H9 (cell line): ENCODE results near the gene AGBL4. TPM values are rescaled to one million over a fixed set of nuclear protein-coding genes. Genes with fewer than 3 reads are reported as not detected.

Experiments
- DNase-seq: peaks from one replicate; pipeline ENCODE4 v3.0.0-alpha.2; 2017
- H2AFZ ChIP-seq: one replicate; pipeline ENCODE4 v1.6.1; 2013; ENCODE audit warnings: mild to moderate bottlenecking, low read length, control low read depth, moderate library complexity
- H2AK5ac ChIP-seq: 2 replicates; pipeline ENCODE4 v1.6.1; 2013; ENCODE audit warnings: low read length, control low read depth, mixed read lengths; ENCODE audit not compliant: insufficient read length
- H2BK120ac ChIP-seq: one replicate; pipeline ENCODE4 v1.6.1; 2013; ENCODE audit warnings: low read depth, mild to moderate bottlenecking, low read length, control low read depth, inconsistent platforms; ENCODE audit not compliant: poor library complexity, severe bottlenecking
- H2BK12ac ChIP-seq: 2 replicates; pipeline ENCODE4 v1.6.1; 2013; ENCODE audit warnings: low read length, control low read depth, mixed read lengths, low read depth; ENCODE audit not compliant: insufficient read length
- H2BK15ac ChIP-seq: 2 replicates; pipeline ENCODE4 v1.6.1; 2013; ENCODE audit warnings: low read depth, low read length, control low read depth
- H2BK20ac ChIP-seq: one replicate; pipeline ENCODE4 v1.6.1; 2013; ENCODE audit warnings: low read depth, mild to moderate bottlenecking, low read length, control low read depth, inconsistent platforms; ENCODE audit not compliant: poor library complexity, severe bottlenecking
- H2BK5ac ChIP-seq: 2 replicates; pipeline ENCODE4 v1.6.1; 2013; ENCODE audit warnings: low read length, control low read depth, mixed read lengths; ENCODE audit not compliant: insufficient read length
- H3K14ac ChIP-seq: 2 replicates; pipeline ENCODE4 v1.6.1; 2013; ENCODE audit warnings: low read length, control low read depth; ENCODE audit not compliant: insufficient read depth
- H3K18ac ChIP-seq: 2 replicates; pipeline ENCODE4 v1.6.1; 2013; ENCODE audit warnings: low read depth, mild to moderate bottlenecking, mixed read lengths, low read length, control low read depth; ENCODE audit not compliant: insufficient read length
- H3K23ac ChIP-seq: 2 replicates; pipeline ENCODE4 v1.6.1; 2013; ENCODE audit warnings: low read length, control low read depth, mixed read lengths, low read depth; ENCODE audit not compliant: insufficient read length
- H3K23me2 ChIP-seq: 2 replicates; pipeline ENCODE4 v1.6.1; 2013; ENCODE audit warnings: low read depth, mild to moderate bottlenecking, mixed read lengths, low read length, control low read depth; ENCODE audit not compliant: insufficient read length, poor library complexity, severe bottlenecking
- H3K27ac ChIP-seq: 2 replicates; pipeline ENCODE4 v1.5.1; 2013; ENCODE audit warnings: low read length, control low read depth, mixed read lengths, low read depth; ENCODE audit not compliant: insufficient read length
- H3K27me3 ChIP-seq: 2 replicates; pipeline ENCODE4 v1.6.1; 2013; ENCODE audit warnings: low read length, control low read depth, inconsistent platforms; ENCODE audit not compliant: insufficient read depth
- H3K4ac ChIP-seq: 2 replicates; pipeline ENCODE4 v1.6.1; 2013; ENCODE audit warnings: low read depth, mild to moderate bottlenecking, control low read depth, inconsistent platforms, low read length, moderate library complexity
- H3K4me1 ChIP-seq: 2 replicates; pipeline ENCODE4 v1.6.1; 2013; ENCODE audit warnings: low read length, control low read depth, inconsistent platforms; ENCODE audit not compliant: insufficient read depth
- H3K4me2 ChIP-seq: 2 replicates; pipeline ENCODE4 v1.6.1; 2013; ENCODE audit warnings: low read length, control low read depth, mixed read lengths; ENCODE audit not compliant: insufficient read length, insufficient read depth
- H3K56ac ChIP-seq: 2 replicates; pipeline ENCODE4 v1.6.1; 2013; ENCODE audit warnings: low read depth, mild to moderate bottlenecking, mixed read lengths, low read length, control low read depth; ENCODE audit not compliant: insufficient read length
- H3K79me1 ChIP-seq: 2 replicates; pipeline ENCODE4 v1.6.1; 2013; ENCODE audit warnings: low read depth, mild to moderate bottlenecking, moderate library complexity, low read length, control low read depth, inconsistent platforms; ENCODE audit not compliant: insufficient read depth, poor library complexity, severe bottlenecking
- H3K79me2 ChIP-seq: 2 replicates; pipeline ENCODE4 v1.6.1; 2013; ENCODE audit warnings: low read length, control low read depth, inconsistent platforms; ENCODE audit not compliant: insufficient read depth
- H3K9ac ChIP-seq: 2 replicates; pipeline ENCODE4 v1.6.1; 2013; ENCODE audit warnings: low read length, control low read depth, mixed read lengths; ENCODE audit not compliant: insufficient read length; ENCODE audit errors: extremely low read depth
- H3K9me3 ChIP-seq: one replicate; pipeline ENCODE4 v1.6.1; 2013; ENCODE audit warnings: low read depth, low read length, inconsistent platforms; ENCODE audit not compliant: control insufficient read depth
- H3T11ph ChIP-seq: one replicate; pipeline ENCODE4 v1.6.1; 2013; ENCODE audit warnings: mild to moderate bottlenecking, low read length, control low read depth, inconsistent platforms
- H4K20me1 ChIP-seq: one replicate; pipeline ENCODE4 v1.6.1; 2013; ENCODE audit not compliant: control insufficient read depth, insufficient read length, insufficient read depth
- H4K5ac ChIP-seq: 2 replicates; pipeline ENCODE4 v1.6.1; 2013; ENCODE audit warnings: low read depth, mild to moderate bottlenecking, mixed read lengths, low read length, control low read depth; ENCODE audit not compliant: insufficient read length
- H4K8ac ChIP-seq: replicated peaks from 2 replicates; pipeline ENCODE4 v1.6.1; 2013; ENCODE audit warnings: low read length, control low read depth, mixed read lengths, low read depth; ENCODE audit not compliant: insufficient read length
- H4K91ac ChIP-seq: 2 replicates; pipeline ENCODE4 v1.6.1; 2013; ENCODE audit warnings: low read depth, mild to moderate bottlenecking, moderate library complexity, mixed read lengths, low read length, control low read depth; ENCODE audit not compliant: insufficient read length
- H3K27ac Mint-ChIP-seq, 3 experiments: 2 replicates in 2 of 3; 3 replicates in 1 of 3; pipeline ENCODE4 v1.8.0; 2020 to 2021; ENCODE audit warnings: mixed read lengths in 3 of 3, mild to moderate bottlenecking in 1 of 3, moderate library complexity in 1 of 3
- H3K27me3 Mint-ChIP-seq: 2 replicates; pipeline ENCODE4 v1.8.0; 2021; ENCODE audit warnings: low read depth, mild to moderate bottlenecking, moderate library complexity, mixed read lengths
- H3K36me3 Mint-ChIP-seq, 3 experiments: 2 replicates in 2 of 3; 3 replicates in 1 of 3; pipeline ENCODE4 v1.8.0; 2020 to 2021; ENCODE audit warnings: low read depth in 3 of 3, mixed read lengths in 3 of 3; ENCODE audit not compliant: insufficient read depth in 1 of 3
- H3K4me1 Mint-ChIP-seq, 2 experiments: 2 replicates each; pipeline ENCODE4 v1.8.0; 2020; ENCODE audit warnings: mixed read lengths in 2 of 2
- H3K4me3 Mint-ChIP-seq, 2 experiments: 2 replicates in 1 of 2; 3 replicates in 1 of 2; pipeline ENCODE4 v1.8.0; 2020 to 2021; ENCODE audit warnings: mild to moderate bottlenecking in 2 of 2, mixed read lengths in 2 of 2, moderate library complexity in 1 of 2
- H3K9me3 Mint-ChIP-seq, 2 experiments: 2 replicates in 1 of 2; 3 replicates in 1 of 2; pipeline ENCODE4 v1.8.0; 2020; ENCODE audit warnings: mild to moderate bottlenecking in 2 of 2, mixed read lengths in 2 of 2, moderate library complexity in 1 of 2
- WGBS: extraction: QIAGEN DNeasy Blood & Tissue Kit; methylation state at CpG from one replicate; pipeline ENCODE4 v1.1.7; 2013; ENCODE audit warnings: missing lambda C conversion rate, low lambda C conversion rate, mixed read lengths; ENCODE audit not compliant: insufficient read length; ENCODE audit errors: extremely low coverage; 5-methylcytosine and 5-hydroxymethylcytosine counted together
- total RNA-seq: library from RNA; stranded (reverse); gene quantifications from 2 replicates; pipeline ENCODE4 v1.2.1, GENCODE V29; 2021
- TF ChIP-seq, protein P1 (sequence below): fragments of 200-600 bp; sonication (generic); conservative IDR thresholded peaks from 3 replicates; pipeline ENCODE4 v1.8.0; 2021; ENCODE audit warnings: antibody characterized with exemption, mild to moderate bottlenecking

AGBL4 gene
- total RNA-seq, 1 experiment from 2014 or later: not detected

DNA sequence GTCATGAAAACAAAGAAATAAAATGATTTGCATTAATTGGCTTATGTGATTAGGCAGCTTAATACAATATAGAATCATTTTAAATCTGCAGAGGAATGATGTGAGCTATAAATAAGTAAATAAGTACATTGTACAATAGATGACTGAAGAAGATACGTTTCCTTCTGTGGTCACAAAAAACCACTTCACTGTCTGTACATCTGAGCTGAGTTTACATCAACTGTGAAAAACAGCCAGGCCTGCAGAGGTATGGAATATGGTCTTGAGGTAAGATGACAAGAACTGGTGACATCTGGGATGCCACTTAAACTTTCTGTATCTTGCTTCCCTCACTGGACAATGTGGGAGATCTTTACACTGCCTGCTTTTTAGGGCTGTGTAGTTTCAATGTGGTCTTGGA lies 1117.0 kb downstream of the AGBL4 start:
- WGBS: no CpG with 5 or more reads among the region's 1 CpG
- no peak overlapping the region for H3K27ac ChIP-seq
- no peaks in the 10 kb centered on the region for H3K79me1 ChIP-seq
- Mint-ChIP-seq H3K4me1 (no peaks in the 10 kb centered on the region), H3K27ac (no peak overlapping the region), H3K4me3 (no peak overlapping the region), H3K36me3 (no peaks in the 10 kb centered on the region), H3K27me3 (no peaks in the 10 kb centered on the region), H3K9me3 (peaks cover 0 to 29% of the 10 kb centered on the region in 2 experiments; a peak in 2 of 5 replicates)
- no peak overlapping the region for H4K5ac ChIP-seq
- TF ChIP-seq, protein P1, sequence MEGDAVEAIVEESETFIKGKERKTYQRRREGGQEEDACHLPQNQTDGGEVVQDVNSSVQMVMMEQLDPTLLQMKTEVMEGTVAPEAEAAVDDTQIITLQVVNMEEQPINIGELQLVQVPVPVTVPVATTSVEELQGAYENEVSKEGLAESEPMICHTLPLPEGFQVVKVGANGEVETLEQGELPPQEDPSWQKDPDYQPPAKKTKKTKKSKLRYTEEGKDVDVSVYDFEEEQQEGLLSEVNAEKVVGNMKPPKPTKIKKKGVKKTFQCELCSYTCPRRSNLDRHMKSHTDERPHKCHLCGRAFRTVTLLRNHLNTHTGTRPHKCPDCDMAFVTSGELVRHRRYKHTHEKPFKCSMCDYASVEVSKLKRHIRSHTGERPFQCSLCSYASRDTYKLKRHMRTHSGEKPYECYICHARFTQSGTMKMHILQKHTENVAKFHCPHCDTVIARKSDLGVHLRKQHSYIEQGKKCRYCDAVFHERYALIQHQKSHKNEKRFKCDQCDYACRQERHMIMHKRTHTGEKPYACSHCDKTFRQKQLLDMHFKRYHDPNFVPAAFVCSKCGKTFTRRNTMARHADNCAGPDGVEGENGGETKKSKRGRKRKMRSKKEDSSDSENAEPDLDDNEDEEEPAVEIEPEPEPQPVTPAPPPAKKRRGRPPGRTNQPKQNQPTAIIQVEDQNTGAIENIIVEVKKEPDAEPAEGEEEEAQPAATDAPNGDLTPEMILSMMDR: no peak
- H3K18ac ChIP-seq: no peak overlapping the region
- H2BK5ac ChIP-seq: no peak overlapping the region
- H2BK15ac ChIP-seq: no peak overlapping the region
- H2AFZ ChIP-seq: no peak overlapping the region
- no peak overlapping the region for H3K56ac ChIP-seq
- H2BK12ac ChIP-seq: no peak overlapping the region
- no peak overlapping the region for H2BK20ac ChIP-seq
- H3K9ac ChIP-seq: no peak overlapping the region
- no peaks in the 10 kb centered on the region for H3K27me3 ChIP-seq
- no peaks in the 10 kb centered on the region for H3K4me1 ChIP-seq
- no peaks in the 10 kb centered on the region for H3K79me2 ChIP-seq
- no peak overlapping the region for H2BK120ac ChIP-seq
- H2AK5ac ChIP-seq: no peak overlapping the region
- H3K23ac ChIP-seq: no peak overlapping the region
- H4K20me1 ChIP-seq: no peaks in the 10 kb centered on the region
- no peak overlapping the region for H3T11ph ChIP-seq
- DNase-seq: no peak
- H4K8ac ChIP-seq: no peak overlapping the region
- no peak overlapping the region for H3K4me2 ChIP-seq
- no peak overlapping the region for H3K4ac ChIP-seq
- H3K23me2 ChIP-seq: no peaks in the 10 kb centered on the region
- H3K9me3 ChIP-seq: no peaks in the 10 kb centered on the region
- H4K91ac ChIP-seq: no peak overlapping the region
- H3K14ac ChIP-seq: no peak overlapping the region
